B cell (primary cell): Measurements from ENCODE around the gene NYAP1. TPM values are rescaled to one million over a fixed set of nuclear protein-coding genes. Genes with fewer than 3 reads are reported as not detected.

Source experiments
- ATAC-seq: fragments of 200-7000 bp; cut with Tn5 transposase; one replicate; pipeline ENCODE4 v1.10.0; 2021; ENCODE audit warnings: low read depth, mild to moderate bottlenecking, moderate number of reproducible peaks, moderate library complexity
- CTCF ChIA-PET: fragments of 350-600 bp; sonication (Branson Sonifier 250); formaldehyde crosslinking; loops from one replicate; lab custom pipeline; 2021; ENCODE audit warnings: antibody characterized with exemption, inconsistent platforms; lab: Charles Lee
- POLR2A ChIA-PET: fragments of 350-600 bp; sonication (Branson Sonifier 250); formaldehyde crosslinking; loops from one replicate; lab custom pipeline; 2021; ENCODE audit warnings: antibody characterized with exemption; lab: Charles Lee
- DNase-seq: peaks from one replicate; pipeline ENCODE4 v3.0.0; 2013
- H2AFZ ChIP-seq: 2 replicates; pipeline ENCODE4 v1.6.1; 2012; ENCODE audit warnings: mild to moderate bottlenecking, low read depth, low read length; ENCODE audit not compliant: insufficient read depth, poor library complexity, severe bottlenecking
- H3K27ac ChIP-seq, 2 donors: 1 replicate in 1 of 2; 2 replicates in 1 of 2; pipeline ENCODE4 v1.5.1; 2012 to 2013; ENCODE audit warnings: low read length in 2 of 2, mild to moderate bottlenecking in 2 of 2, moderate library complexity in 1 of 2
- H3K27me3 ChIP-seq, 4 experiments: fragments of 200-600 bp in 1 of 4; sonication (generic) in 1 of 4; replicated peaks in 1 of 4; 1 replicate in 2 of 4; 2 replicates in 2 of 4; pipeline versions ENCODE4 v1.6.1 to v1.7.0; 2013 to 2016; ENCODE audit warnings: low read length in 3 of 4, mild to moderate bottlenecking in 2 of 4, mixed read lengths in 1 of 4, moderate library complexity in 1 of 4; ENCODE audit not compliant: insufficient read depth in 4 of 4, control insufficient read depth in 3 of 4; ENCODE audit errors: control extremely low read depth in 1 of 4
- H3K36me3 ChIP-seq, 2 experiments: replicated peaks in 1 of 2; 1 replicate in 1 of 2; 2 replicates in 1 of 2; pipeline versions ENCODE4 v1.6.1 to v1.7.1; 2013; ENCODE audit warnings: low read length in 1 of 2; ENCODE audit not compliant: insufficient read depth in 2 of 2, control insufficient read depth in 1 of 2; ENCODE audit errors: control extremely low read depth in 1 of 2, extremely low read depth in 1 of 2
- H3K4me1 ChIP-seq, 2 donors: fragments of 200-600 bp in 1 of 2; sonication (generic) in 1 of 2; 1 replicate in 1 of 2; 2 replicates in 1 of 2; pipeline versions ENCODE4 v1.5.1 to v1.6.1; 2013 to 2017; ENCODE audit warnings: low read length in 2 of 2; ENCODE audit not compliant: control insufficient read depth in 2 of 2, insufficient read depth in 2 of 2
- H3K4me2 ChIP-seq: replicated peaks from 2 replicates; pipeline ENCODE3; 2012; ENCODE audit warnings: mild to moderate bottlenecking, low read depth, low read length; ENCODE audit not compliant: poor library complexity, severe bottlenecking
- H3K4me3 ChIP-seq, 5 experiments: fragments of 200-600 bp in 1 of 5; sonication (generic) in 1 of 5; 1 replicate in 3 of 5; 2 replicates in 2 of 5; pipeline versions ENCODE4 v1.5.1 to v1.7.0; 2011 to 2016; ENCODE audit warnings: low read length in 4 of 5, mild to moderate bottlenecking in 4 of 5, low read depth in 2 of 5, control low read depth in 1 of 5, moderate library complexity in 1 of 5; ENCODE audit not compliant: insufficient read depth in 1 of 5; ENCODE audit errors: control extremely low read depth in 1 of 5, extremely low read depth in 1 of 5
- H3K79me2 ChIP-seq: fragments of 200-600 bp; sonication (generic); one replicate; pipeline ENCODE4 v1.6.0; 2016; ENCODE audit warnings: low read length; ENCODE audit not compliant: control insufficient read depth, insufficient read depth
- H3K9ac ChIP-seq: fragments of 200-600 bp; sonication (generic); 2 replicates; pipeline ENCODE4 v1.6.1; 2017; ENCODE audit warnings: mild to moderate bottlenecking, low read length, moderate library complexity
- H3K9me3 ChIP-seq, 3 donors: one replicate each; pipeline versions ENCODE4 v1.6.1 to v1.7.1; 2013; ENCODE audit warnings: low read length in 2 of 3; ENCODE audit not compliant: control insufficient read depth in 2 of 3, insufficient read depth in 1 of 3; ENCODE audit errors: control extremely low read depth in 1 of 3
- H4K20me1 ChIP-seq: 2 replicates; pipeline ENCODE4 v1.6.0; 2012; ENCODE audit warnings: mild to moderate bottlenecking, low read length; ENCODE audit not compliant: insufficient read depth, control insufficient read depth, poor library complexity, severe bottlenecking
- H3K27ac Mint-ChIP-seq: one replicate; pipeline ENCODE4 v1.8.0; 2021; ENCODE audit warnings: mixed read lengths
- H3K27me3 Mint-ChIP-seq: one replicate; pipeline ENCODE4 v1.8.0; 2021; ENCODE audit warnings: mixed read lengths
- H3K4me1 Mint-ChIP-seq: one replicate; pipeline ENCODE4 v1.8.0; 2021; ENCODE audit warnings: mixed read lengths
- H3K4me3 Mint-ChIP-seq: one replicate; pipeline ENCODE4 v1.8.0; 2021; ENCODE audit warnings: mixed read lengths
- H3K9me3 Mint-ChIP-seq: one replicate; pipeline ENCODE4 v1.8.0; 2022; ENCODE audit warnings: mixed read lengths; ENCODE audit not compliant: insufficient read depth
- CTCF ChIP-seq: fragments of 200-600 bp; IDR thresholded peaks from one replicate; pipeline ENCODE4 v1.8.0; 2022; ENCODE audit warnings: antibody characterized with exemption, mild to moderate bottlenecking
- EZH2 ChIP-seq: IDR thresholded peaks from 2 replicates; pipeline ENCODE4 v1.6.1; 2012; ENCODE audit warnings: borderline replicate concordance, low read depth, mild to moderate bottlenecking, moderate library complexity, low read length; ENCODE audit not compliant: insufficient read depth, poor library complexity, severe bottlenecking
- WGBS: methylation state at CpG from one replicate; pipeline ENCODE4 v1.1.5; 2013; ENCODE audit warnings: missing lambda C conversion rate; ENCODE audit not compliant: insufficient coverage; 5-methylcytosine and 5-hydroxymethylcytosine counted together
- intact Hi-C: fragments of 100-400 bp; cut with micrococcal nuclease; formaldehyde crosslinking; loops from one replicate; pipeline ENCODE4 v1.10.0; 2022
- polyA plus RNA-seq: library from polyadenylated mRNA; depleted of rRNA; stranded (reverse); fragments of >200 nt; gene quantifications from 2 replicates; pipeline ENCODE4 v1.2.3, GENCODE V29; 2012
- total RNA-seq, 2 donors: library from RNA; stranded (reverse); fragments of 120-200 nt in 1 of 2; gene quantifications; 1 replicate in 1 of 2; 2 replicates in 1 of 2; pipeline versions ENCODE4 v1.2.3 to v1.2.4, GENCODE V29; 2013 to 2022

Gene NYAP1
- total and polyA plus RNA-seq, 2 donors (not counting 1 experiment from before 2014, with no cell fraction given): 0.06 TPM; not detected in 1

GRCh38 chr7:100444311-100445278, 39.1 kb upstream of the NYAP1 start:
- H3K27me3 Mint-ChIP-seq: no peaks in the 10 kb centered on the region
- H3K79me2 ChIP-seq: no peaks in the 10 kb centered on the region
- H3K9me3 ChIP-seq: no peaks in the 10 kb centered on the region
- H2AFZ ChIP-seq: peak overlapping the region; percentile 73
- WGBS: 43% methylated on average over 9 of the region's 14 CpGs
- peaks cover 15% of the 10 kb centered on the region for H3K4me1 Mint-ChIP-seq
- H3K27ac ChIP-seq: peak overlapping the region; percentile 30 to 51
- peak overlapping the region; percentile 77 for H3K27ac Mint-ChIP-seq
- peak overlapping the region; percentile 55 for H3K4me2 ChIP-seq
- no peaks in the 10 kb centered on the region for H3K9me3 Mint-ChIP-seq
- H3K36me3 ChIP-seq: no peaks in the 10 kb centered on the region
- no peak overlapping the region for H3K4me3 ChIP-seq
- ChIA-PET POLR2A (interaction anchor here (0.6 to 1.2 kb wide), 3 partner anchors 16 to 169 kb away, joined by 3 to 4 read pairs (median 3); partner anchors contain the start of gene ZCWPW1), CTCF (interaction anchor here (1.0 to 4.7 kb wide), 7 partner anchors 8 to 119 kb away, joined by 3 to 26 read pairs (median 4); partner anchors contain the start of gene PPP1R35)
- DNase-seq (no peak), ATAC-seq (peak; percentile 47)
- H4K20me1 ChIP-seq: no peaks in the 10 kb centered on the region
- H3K4me3 Mint-ChIP-seq: no peak overlapping the region
- intact Hi-C loops: no loop called here
- no peak overlapping the region for H3K9ac ChIP-seq
- H3K4me1 ChIP-seq: peaks cover 15 to 22% of the 10 kb centered on the region in 2 donors
- TF ChIP-seq CTCF (no peak), EZH2 (no peak)
- H3K27me3 ChIP-seq: no peaks in the 10 kb centered on the region

GRCh38 chr7:100446040-100446439, 37.7 kb upstream of the NYAP1 start:
- peaks cover 18 to 31% of the 10 kb centered on the region in 2 donors for H3K4me1 ChIP-seq
- Mint-ChIP-seq H3K27ac (no peak overlapping the region), H3K4me1 (peaks cover 22% of the 10 kb centered on the region), H3K9me3 (no peaks in the 10 kb centered on the region), H3K4me3 (no peak overlapping the region), H3K27me3 (no peaks in the 10 kb centered on the region)
- H3K9ac ChIP-seq: no peak overlapping the region
- TF ChIP-seq EZH2 (no peak), CTCF (no peak)
- H3K4me3 ChIP-seq: no peak overlapping the region
- ChIA-PET POLR2A (interaction anchor here (0.7 to 1.4 kb wide), 2 partner anchors 10 to 229 kb away, joined by 5 to 7 read pairs; partner anchors contain the start of gene PPP1R35), CTCF (interaction anchor here (1.3 to 4.7 kb wide), 2 partner anchors 10 to 39 kb away, joined by 4 to 26 read pairs; partner anchors contain the start of gene PPP1R35)
- no peak overlapping the region for H3K4me2 ChIP-seq
- H3K9me3 ChIP-seq: no peaks in the 10 kb centered on the region
- intact Hi-C loops: no loop called here
- no peaks in the 10 kb centered on the region for H4K20me1 ChIP-seq
- DNase-seq (no peak), ATAC-seq (no peak)
- no peaks in the 10 kb centered on the region for H3K79me2 ChIP-seq
- no peak overlapping the region for H2AFZ ChIP-seq
- H3K27me3 ChIP-seq: no peaks in the 10 kb centered on the region
- no peak overlapping the region for H3K27ac ChIP-seq
- no peaks in the 10 kb centered on the region for H3K36me3 ChIP-seq
- 67% methylated on average over 1 of the region's 2 CpGs for WGBS
